Astrocyte of the cerebellum (primary cell): ENCODE measurements around the gene SHMT2.

Experiments used
- DNase-seq: peaks from one replicate; pipeline ENCODE4 v3.0.0-alpha.2; 2011; ENCODE audit warnings: low read depth
- H3K4me3 ChIP-seq: 2 replicates; pipeline ENCODE4 v1.5.1; 2011; ENCODE audit warnings: mild to moderate bottlenecking, low read depth, low read length, moderate library complexity
- in situ Hi-C: cut with HindIII; loops from 2 replicates; pipeline ENCODE4 v1.10.0; 2017; ENCODE audit warnings: low sequenced_read_pairs
- TF ChIP-seq, protein P1 (sequence below): IDR thresholded peaks from 2 replicates; pipeline ENCODE4 v1.5.1; 2012; ENCODE audit warnings: low read length, low read depth, moderate library complexity, mild to moderate bottlenecking; ENCODE audit errors: missing control alignments

Gene SHMT2

DNA sequence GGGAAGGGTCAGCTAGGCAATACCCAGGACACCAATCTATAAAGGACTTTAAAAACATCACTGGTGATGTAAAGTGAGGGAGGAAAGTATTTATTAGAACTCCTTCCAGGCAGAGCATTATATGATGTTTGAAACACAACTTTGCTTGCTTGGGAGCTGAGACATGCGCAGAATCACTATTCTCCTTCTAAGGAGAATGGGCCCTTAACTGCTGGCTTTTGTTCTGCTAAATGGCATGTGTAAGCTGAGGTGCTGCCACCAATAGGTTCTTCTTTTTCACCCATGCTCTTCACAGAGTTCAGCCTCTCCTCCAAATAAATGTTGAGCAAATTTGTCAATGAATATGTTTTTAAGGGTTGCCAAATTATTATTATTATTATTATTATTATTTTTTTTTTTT is 17.5 kb downstream of the SHMT2 start:
- TF ChIP-seq, protein P1, sequence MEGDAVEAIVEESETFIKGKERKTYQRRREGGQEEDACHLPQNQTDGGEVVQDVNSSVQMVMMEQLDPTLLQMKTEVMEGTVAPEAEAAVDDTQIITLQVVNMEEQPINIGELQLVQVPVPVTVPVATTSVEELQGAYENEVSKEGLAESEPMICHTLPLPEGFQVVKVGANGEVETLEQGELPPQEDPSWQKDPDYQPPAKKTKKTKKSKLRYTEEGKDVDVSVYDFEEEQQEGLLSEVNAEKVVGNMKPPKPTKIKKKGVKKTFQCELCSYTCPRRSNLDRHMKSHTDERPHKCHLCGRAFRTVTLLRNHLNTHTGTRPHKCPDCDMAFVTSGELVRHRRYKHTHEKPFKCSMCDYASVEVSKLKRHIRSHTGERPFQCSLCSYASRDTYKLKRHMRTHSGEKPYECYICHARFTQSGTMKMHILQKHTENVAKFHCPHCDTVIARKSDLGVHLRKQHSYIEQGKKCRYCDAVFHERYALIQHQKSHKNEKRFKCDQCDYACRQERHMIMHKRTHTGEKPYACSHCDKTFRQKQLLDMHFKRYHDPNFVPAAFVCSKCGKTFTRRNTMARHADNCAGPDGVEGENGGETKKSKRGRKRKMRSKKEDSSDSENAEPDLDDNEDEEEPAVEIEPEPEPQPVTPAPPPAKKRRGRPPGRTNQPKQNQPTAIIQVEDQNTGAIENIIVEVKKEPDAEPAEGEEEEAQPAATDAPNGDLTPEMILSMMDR: no peak
- H3K4me3 ChIP-seq: no peak overlapping the region
- in situ Hi-C loops: no loop called here
- DNase-seq: no peak

GRCh38 chr12:57248934-57249742 is 19.6 kb downstream of the SHMT2 start:
- in situ Hi-C loops: no loop called here
- no peak overlapping the region for H3K4me3 ChIP-seq
- DNase-seq: no peak
- TF ChIP-seq, protein P1: no peak

GRCh38 chr12:57250541-57250940 is 21.0 kb downstream of the SHMT2 start:
- H3K4me3 ChIP-seq: no peak overlapping the region
- TF ChIP-seq, protein P1: no peak
- no peak for DNase-seq
- in situ Hi-C loops: no loop called here

DNA sequence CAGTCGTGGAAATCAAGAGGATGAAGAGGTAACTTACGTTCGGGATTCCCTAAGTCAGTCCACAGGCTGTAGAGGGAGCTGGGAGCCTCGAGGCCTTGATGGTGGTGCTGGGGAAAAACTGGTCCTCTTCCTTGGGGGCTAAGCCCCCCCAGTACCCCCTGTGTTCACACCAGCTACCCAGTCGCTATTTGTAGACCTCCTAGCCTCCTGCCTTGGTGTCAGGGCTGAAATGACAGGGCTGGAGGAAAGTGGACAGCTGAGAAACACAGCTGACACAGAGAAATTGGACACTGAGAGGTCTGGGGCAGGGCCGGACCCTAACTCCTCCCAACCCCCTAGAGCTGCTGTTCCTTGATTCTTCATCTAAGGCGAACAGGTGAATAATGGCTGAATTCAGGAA is 21.4 kb downstream of the SHMT2 start, which contains the start of gene STAC3:
Gene STAC3 (minus strand): TSS at position 232 of the 400 bp plus-strand sequence. CDS start 1,551 bp downstream, outside the sequence.
- no peak for DNase-seq
- in situ Hi-C loops: no loop called here
- H3K4me3 ChIP-seq: no peak within 1 kb of the TSS
- TF ChIP-seq, protein P1: no peak

- TF ChIP-seq, protein P1: no peak
- in situ Hi-C loops: no loop called here
- H3K4me3 ChIP-seq: no peak overlapping the region
- DNase-seq: no peak
Measured at GRCh38 chr12:57254506-57255280, 25.2 kb downstream of the SHMT2 start.

- in situ Hi-C loops: no loop called here
- TF ChIP-seq, protein P1: no peak
- no peak for DNase-seq
- no peak overlapping the region for H3K4me3 ChIP-seq
Measured at GRCh38 chr12:57255916-57256315, 26.4 kb downstream of the SHMT2 start.
